ENCODE data around the gene CHRDL2.
"Not testable (repeated sequence)": the region's sequence is repeated elsewhere in the genome, so short reads cannot be mapped to it uniquely, and the experiment has no call there.

Gene CHRDL2, protein sequence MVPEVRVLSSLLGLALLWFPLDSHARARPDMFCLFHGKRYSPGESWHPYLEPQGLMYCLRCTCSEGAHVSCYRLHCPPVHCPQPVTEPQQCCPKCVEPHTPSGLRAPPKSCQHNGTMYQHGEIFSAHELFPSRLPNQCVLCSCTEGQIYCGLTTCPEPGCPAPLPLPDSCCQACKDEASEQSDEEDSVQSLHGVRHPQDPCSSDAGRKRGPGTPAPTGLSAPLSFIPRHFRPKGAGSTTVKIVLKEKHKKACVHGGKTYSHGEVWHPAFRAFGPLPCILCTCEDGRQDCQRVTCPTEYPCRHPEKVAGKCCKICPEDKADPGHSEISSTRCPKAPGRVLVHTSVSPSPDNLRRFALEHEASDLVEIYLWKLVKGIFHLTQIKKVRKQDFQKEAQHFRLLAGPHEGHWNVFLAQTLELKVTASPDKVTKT

DNA sequence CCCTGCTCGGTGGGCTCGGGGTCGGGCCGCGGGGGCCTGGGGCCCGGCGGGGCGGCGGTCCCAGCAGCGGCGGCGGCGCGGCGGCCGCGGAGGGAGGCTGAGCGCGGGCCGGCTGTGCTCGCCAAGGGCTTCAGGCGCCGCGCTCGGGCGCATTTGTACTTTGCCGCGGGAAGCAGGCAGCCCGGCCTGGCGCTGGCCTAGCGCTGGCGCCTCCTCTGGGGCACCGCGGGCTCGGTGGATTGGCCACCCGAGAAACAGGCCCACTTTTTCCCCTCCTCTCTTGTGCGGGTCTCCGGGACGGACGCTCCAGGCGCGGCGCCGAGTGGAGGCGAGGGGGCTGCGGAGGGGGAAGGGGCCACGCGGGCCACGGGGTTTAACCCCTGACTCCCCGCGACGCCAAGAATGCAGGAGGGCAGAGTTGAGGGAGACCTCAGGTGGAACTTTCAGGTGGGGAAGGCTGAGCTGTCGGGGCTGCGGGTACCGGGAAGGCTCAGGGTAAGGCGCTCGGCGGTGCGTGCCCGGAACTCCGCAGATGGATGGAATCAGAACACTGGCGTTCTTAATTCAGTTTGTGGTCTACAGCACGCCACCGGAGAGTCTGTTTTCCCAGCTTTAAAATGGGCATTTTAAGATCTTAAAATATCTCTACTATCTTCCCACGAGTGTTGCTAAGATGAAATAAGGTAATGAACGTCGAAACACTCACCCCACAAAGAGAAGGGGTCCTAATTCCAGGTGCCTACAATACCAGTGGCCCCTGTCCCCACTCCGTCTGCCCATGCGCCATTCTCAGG lies at the start of gene CHRDL2:
Gene CHRDL2, minus strand, starts transcription at position 126 of the 794 bp plus-strand sequence. CDS start 538 bp downstream, outside the sequence.
- Histone ChIP-seq H3K9ac (ENCODE audit: low read depth, low read length) (peak within 1 kb of the TSS; percentile 43; the same call in 1 of the 2 replicates), H3K4me1 (ENCODE audit: insufficient read depth, low read length) (no peaks in the 10 kb centered on the region), H3K36me3 (ENCODE audit: insufficient read depth, low read length) (no peaks in the 10 kb centered on the region), H3K9me3 (ENCODE audit: control insufficient read depth, insufficient read depth, low read length) (no peaks in the 10 kb centered on the region)

DNA sequence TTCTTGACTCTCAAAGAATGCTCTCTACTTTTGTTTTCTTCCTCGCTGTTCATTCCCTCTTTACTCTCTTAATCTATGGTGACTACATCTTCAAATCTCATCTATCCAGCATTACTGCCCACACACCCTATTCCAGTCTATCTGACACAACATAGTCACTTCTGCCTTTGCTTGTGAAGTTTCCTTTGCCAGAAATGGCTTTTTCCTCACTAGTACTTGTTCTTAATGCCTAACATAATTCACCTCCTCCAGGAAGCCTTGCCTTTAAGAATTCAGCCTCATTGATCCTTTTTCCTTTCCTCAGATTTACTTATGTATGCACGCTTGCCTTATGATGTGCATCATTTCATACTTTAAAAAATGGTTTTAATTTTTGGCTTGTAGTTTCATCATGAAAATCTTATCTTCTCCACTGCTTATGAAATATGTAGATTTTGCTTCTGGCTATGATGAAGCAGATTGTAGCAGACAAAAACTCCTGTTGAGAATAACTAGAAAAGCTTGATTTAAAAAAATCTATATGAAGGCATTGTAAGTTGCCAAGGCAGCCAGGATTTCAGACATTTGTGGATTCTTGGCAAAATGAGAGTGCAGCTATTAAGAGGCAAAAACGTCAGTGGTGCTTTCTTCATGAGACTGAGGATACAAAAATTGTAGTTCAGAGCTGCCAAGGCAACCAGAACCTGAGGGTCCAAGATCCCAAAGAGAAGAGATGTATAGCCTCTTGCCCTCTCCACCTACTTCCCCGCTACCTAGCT lies 49.2 kb upstream of the CHRDL2 start:
- Histone ChIP-seq H3K4me1 (ENCODE audit: insufficient read depth, low read length) (peaks cover 8% of the 10 kb centered on the region; the same call in 1 of the 2 replicates), H3K9me3 (ENCODE audit: control insufficient read depth, insufficient read depth, low read length) (no peaks in the 10 kb centered on the region), H3K36me3 (ENCODE audit: insufficient read depth, low read length) (no peaks in the 10 kb centered on the region), H3K9ac (ENCODE audit: low read depth, low read length) (no peak overlapping the region)

DNA sequence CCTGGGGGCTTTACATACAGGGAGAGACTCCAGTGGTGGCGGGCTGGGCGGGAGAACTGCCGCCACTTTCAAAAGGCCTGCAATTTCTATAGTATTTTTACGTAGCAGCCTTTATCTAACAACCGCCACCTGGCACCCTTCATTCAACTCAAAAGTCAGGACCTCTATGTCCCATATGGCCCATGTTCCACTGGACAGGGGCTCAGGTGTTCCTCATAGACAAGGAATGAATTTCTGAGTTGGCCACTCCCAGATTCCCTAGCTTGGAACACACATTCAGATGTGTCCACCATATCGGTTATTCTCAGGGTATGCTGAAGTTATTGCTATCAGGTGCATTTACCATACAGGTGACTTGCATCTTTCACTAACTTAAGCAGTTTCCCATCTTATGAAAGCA lies 47.4 kb upstream of the CHRDL2 start:
- no peaks in the 10 kb centered on the region for H3K36me3 ChIP-seq (ENCODE audit: insufficient read depth, low read length)
- H3K9me3 ChIP-seq (ENCODE audit: control insufficient read depth, insufficient read depth, low read length), result no peaks in the 10 kb centered on the region
- H3K4me1 ChIP-seq (ENCODE audit: insufficient read depth, low read length), result peaks cover 11% of the 10 kb centered on the region
- no peak overlapping the region for H3K9ac ChIP-seq (ENCODE audit: low read depth, low read length)

DNA sequence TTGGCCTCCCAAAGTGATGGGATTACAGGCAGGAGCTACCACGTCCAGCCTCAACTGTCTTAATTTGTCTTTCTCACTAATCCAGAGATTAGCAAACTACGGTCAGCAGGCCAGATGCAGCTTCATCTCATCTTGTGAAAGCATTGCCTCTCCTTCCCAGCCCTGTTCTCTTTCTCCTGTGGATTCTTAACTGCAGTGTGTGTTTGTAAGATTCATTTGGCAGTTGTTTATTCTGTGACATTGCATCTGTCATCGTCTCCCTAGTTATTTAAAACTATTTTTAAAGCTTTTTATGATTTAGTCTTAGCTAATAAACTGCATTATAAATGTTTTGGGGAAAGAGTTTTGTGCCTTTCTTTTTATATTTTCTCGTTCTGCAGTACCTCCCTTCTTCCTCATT lies 46.7 kb upstream of the CHRDL2 start:
- Histone ChIP-seq H3K9me3 (ENCODE audit: control insufficient read depth, insufficient read depth, low read length) (no peaks in the 10 kb centered on the region), H3K36me3 (ENCODE audit: insufficient read depth, low read length) (no peaks in the 10 kb centered on the region), H3K4me1 (ENCODE audit: insufficient read depth, low read length) (peaks cover 8% of the 10 kb centered on the region), H3K9ac (ENCODE audit: low read depth, low read length) (no peak overlapping the region)

DNA sequence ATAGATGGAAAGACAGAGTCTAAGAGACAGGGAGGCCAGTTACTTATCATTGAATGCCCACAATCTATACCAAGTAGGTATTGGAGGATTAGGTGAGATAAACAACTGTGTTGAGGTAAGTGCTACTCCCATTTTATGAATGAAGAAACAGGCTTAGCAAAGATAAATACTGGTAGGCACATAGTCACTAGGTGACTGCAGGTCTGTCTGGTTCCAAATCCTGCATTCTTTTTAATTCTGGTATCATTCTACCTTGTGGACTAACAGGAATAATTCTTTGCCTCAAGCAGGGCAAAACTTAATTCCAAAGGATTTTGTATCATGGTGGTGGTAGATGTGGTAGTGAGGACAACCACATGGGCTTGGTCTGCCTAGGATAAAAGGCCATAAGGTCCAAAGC lies 45.8 kb upstream of the CHRDL2 start:
- Histone ChIP-seq H3K9ac (ENCODE audit: low read depth, low read length) (no peak overlapping the region), H3K36me3 (ENCODE audit: insufficient read depth, low read length) (no peaks in the 10 kb centered on the region), H3K4me1 (ENCODE audit: insufficient read depth, low read length) (peaks cover 8% of the 10 kb centered on the region), H3K9me3 (ENCODE audit: control insufficient read depth, insufficient read depth, low read length) (no peaks in the 10 kb centered on the region)

DNA sequence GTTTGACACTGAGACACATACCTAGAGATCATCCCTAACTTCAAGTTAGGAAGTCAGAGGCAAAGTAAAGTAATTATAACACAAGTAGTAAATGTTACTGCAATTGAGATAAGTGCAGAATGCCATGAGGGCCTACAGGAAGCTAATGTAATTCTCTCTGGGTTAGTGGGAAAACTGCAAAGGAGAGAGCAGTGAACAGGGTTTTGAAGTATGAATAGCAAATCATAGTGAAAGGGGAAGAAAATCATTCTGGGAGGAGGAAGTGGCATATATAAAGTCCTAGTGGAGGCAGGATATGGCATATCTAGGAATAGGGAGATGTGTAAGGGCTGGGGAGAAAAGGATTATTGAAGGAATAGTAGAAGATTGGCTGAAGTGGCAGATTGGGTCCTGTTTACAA lies 45.3 kb upstream of the CHRDL2 start:
- H3K36me3 ChIP-seq (ENCODE audit: insufficient read depth, low read length), result no peaks in the 10 kb centered on the region
- no peak overlapping the region for H3K9ac ChIP-seq (ENCODE audit: low read depth, low read length)
- no peaks in the 10 kb centered on the region for H3K9me3 ChIP-seq (ENCODE audit: control insufficient read depth, insufficient read depth, low read length)
- peaks cover 8% of the 10 kb centered on the region for H3K4me1 ChIP-seq (ENCODE audit: insufficient read depth, low read length)

DNA sequence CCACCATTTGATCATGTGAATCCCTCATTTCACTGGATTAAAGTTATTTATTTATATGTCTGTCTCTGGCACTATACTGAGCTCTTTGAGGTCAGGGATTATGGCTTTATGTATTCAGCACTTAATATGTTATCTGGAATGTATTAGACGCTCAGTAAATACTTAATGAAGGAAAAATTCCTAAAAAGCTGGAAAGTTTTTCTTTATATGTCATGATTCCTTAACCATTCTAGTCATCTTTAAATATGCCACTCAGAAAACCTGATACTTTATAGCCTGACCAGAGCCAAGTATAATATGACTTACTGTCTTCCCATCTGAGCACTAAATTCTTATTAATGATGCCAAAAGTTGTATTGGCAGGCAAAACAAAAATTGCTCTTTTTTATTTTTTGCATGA lies 44.5 kb upstream of the CHRDL2 start:
- no peaks in the 10 kb centered on the region for H3K36me3 ChIP-seq (ENCODE audit: insufficient read depth, low read length)
- H3K9ac ChIP-seq (ENCODE audit: low read depth, low read length), result no peak overlapping the region
- H3K9me3 ChIP-seq (ENCODE audit: control insufficient read depth, insufficient read depth, low read length), result no peaks in the 10 kb centered on the region
- peaks cover 8% of the 10 kb centered on the region; the same call in 1 of the 2 replicates for H3K4me1 ChIP-seq (ENCODE audit: insufficient read depth, low read length)

DNA sequence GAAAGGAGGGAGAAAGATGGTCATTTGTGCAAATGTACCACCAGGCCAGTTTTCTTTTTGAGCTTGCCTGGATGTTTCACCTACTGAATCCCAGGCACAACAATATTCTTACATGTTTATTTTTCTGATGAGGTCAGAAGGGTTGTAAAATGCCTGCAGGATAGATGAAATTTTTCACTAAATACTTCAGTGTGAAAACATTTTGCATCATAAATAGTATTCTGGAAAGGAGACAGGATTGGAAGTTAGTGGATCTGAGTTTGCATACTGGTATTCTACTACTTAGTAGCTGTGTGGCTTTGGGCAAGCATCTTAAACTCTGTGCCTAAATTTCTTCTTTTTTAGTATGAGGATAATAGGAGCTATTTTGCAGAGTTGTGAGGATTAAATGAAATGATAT lies 42.2 kb upstream of the CHRDL2 start:
- Histone ChIP-seq H3K4me1 (ENCODE audit: insufficient read depth, low read length) (peaks cover 8% of the 10 kb centered on the region; the same call in 1 of the 2 replicates), H3K9me3 (ENCODE audit: control insufficient read depth, insufficient read depth, low read length) (no peaks in the 10 kb centered on the region), H3K9ac (ENCODE audit: low read depth, low read length) (no peak overlapping the region), H3K36me3 (ENCODE audit: insufficient read depth, low read length) (no peaks in the 10 kb centered on the region)

DNA sequence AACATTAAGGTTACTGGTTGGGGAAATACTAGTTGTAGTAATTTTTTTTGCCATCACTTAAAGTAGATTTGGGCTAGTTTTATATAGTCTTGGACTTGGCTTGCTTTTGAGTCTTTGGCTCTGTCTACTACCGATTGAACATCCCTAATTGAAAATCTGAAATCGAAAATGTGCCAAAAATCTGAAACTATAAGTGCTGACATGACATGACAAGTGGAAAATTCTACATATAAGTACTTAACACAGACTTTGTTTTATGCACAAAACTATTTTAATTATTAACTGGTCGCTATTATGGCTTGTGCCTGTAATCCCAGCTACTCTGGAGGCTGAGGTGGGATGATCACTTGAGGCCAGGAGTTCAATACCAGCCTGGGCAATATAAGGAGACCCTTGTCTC lies 39.9 kb upstream of the CHRDL2 start:
- Histone ChIP-seq H3K9me3 (ENCODE audit: control insufficient read depth, insufficient read depth, low read length) (no peaks in the 10 kb centered on the region), H3K4me1 (ENCODE audit: insufficient read depth, low read length) (peaks cover 8% of the 10 kb centered on the region; the same call in 1 of the 2 replicates), H3K36me3 (ENCODE audit: insufficient read depth, low read length) (no peaks in the 10 kb centered on the region), H3K9ac (ENCODE audit: low read depth, low read length) (no peak overlapping the region)

DNA sequence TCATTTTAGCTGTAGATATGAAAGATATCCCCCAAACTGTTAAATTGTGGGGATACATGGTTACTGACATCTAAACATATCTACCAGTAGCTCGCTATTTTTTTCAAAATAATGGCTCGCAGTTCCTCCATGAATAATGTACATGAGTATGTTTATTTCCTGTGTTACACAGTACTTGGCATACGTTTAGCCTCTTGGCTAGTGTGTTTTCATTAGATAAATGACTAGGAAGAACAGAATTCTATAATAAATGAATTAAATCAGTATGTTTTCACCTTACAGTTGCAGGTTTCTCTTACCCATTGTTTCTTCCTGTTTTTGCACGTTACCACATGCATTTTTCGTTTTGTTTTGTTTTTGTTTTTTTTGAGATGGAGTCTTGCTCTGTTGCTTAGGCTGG lies 39.2 kb upstream of the CHRDL2 start:
- Histone ChIP-seq H3K9ac (ENCODE audit: low read depth, low read length) (no peak overlapping the region), H3K36me3 (ENCODE audit: insufficient read depth, low read length) (no peaks in the 10 kb centered on the region)

DNA sequence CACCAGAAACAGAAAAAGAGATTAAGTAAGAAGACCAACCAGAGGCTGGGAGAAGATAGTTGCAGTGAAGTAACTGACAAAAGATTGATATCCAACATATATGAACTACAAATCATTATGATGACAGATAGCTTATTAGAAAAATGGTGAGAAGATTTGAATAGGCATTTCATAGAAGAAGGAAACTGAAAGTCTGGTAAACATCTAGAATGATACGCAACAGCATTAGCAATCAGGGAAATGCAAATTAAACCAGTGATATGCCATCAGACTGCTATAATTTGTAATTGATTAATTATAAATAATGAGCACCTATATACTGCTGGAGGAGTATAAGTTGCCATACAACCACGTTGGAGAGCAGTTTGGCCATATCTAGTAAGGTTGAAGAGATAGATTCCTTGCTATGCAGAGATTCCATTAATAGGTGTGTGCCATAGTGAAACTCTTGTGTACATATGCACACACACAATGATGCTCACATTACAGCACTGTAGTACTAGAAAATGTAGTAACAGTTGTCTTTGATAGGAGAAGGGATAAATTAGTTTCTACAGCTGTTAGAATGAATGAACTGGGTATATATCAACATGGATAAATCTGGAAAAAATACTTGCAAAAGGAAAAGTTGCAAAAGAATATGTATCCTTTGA lies 38.0 kb upstream of the CHRDL2 start:
- Histone ChIP-seq H3K9me3 (ENCODE audit: control insufficient read depth, insufficient read depth, low read length) (no peaks in the 10 kb centered on the region), H3K9ac (ENCODE audit: low read depth, low read length) (no peak overlapping the region), H3K4me1 (ENCODE audit: insufficient read depth, low read length) (peaks cover 8% of the 10 kb centered on the region; the same call in 1 of the 2 replicates), H3K36me3 (ENCODE audit: insufficient read depth, low read length) (no peaks in the 10 kb centered on the region)

More for the DNA sequence above, 39.2 kb upstream of the CHRDL2 start:
- Histone ChIP-seq H3K9me3 (ENCODE audit: control insufficient read depth, insufficient read depth, low read length) (no peaks in the 10 kb centered on the region), H3K4me1 (ENCODE audit: insufficient read depth, low read length) (peaks cover 8% of the 10 kb centered on the region; the same call in 1 of the 2 replicates)

DNA sequence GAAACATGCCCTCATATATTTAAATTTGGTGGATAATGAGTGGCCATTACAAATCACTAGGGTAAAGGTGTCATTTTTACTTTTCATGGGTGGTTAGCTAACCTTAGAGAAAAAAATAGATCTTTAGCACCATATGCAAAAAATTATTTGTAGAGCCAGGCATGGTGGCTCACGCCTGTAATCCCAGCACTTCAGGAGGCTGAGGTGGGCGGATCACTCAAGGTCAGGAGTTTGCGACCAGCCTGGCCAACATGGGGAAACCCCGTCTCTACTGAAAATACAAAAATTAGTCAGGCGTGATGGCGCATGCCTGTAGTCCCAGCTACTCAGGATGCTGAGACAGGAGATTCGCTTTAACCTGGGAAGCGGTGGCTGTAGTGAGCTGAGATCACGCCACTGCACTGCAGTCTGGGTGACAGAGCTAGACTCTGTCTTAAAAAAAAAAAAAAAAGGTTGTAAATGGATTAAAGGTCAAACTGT lies 37.0 kb upstream of the CHRDL2 start:
- not testable (repeated sequence) for H3K9me3 ChIP-seq (ENCODE audit: control insufficient read depth, insufficient read depth, low read length); H3K4me1 ChIP-seq (ENCODE audit: insufficient read depth, low read length); H3K9ac ChIP-seq (ENCODE audit: low read depth, low read length); H3K36me3 ChIP-seq (ENCODE audit: insufficient read depth, low read length)

DNA sequence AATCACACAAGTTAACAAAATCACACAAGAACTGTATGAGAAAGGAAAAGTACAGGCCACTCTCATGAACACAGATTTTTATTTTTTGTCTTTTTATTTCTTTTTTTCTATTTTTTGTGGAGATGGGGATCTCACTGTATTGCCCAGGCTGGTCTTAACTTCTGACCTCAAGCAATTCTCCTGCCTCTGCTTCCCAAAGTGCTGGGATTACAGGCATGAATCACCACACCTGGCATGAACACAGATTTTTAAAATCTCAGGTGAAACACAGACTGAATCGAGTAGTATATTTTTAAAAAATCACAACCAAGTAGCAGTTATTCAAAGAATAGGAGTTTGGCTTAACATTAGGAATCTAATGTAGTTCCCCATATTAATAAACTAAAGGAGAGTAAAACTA lies 35.7 kb upstream of the CHRDL2 start:
- Histone ChIP-seq H3K4me1 (ENCODE audit: insufficient read depth, low read length) (no peaks in the 10 kb centered on the region), H3K36me3 (ENCODE audit: insufficient read depth, low read length) (no peaks in the 10 kb centered on the region), H3K9ac (ENCODE audit: low read depth, low read length) (no peak overlapping the region), H3K9me3 (ENCODE audit: control insufficient read depth, insufficient read depth, low read length) (no peaks in the 10 kb centered on the region)

DNA sequence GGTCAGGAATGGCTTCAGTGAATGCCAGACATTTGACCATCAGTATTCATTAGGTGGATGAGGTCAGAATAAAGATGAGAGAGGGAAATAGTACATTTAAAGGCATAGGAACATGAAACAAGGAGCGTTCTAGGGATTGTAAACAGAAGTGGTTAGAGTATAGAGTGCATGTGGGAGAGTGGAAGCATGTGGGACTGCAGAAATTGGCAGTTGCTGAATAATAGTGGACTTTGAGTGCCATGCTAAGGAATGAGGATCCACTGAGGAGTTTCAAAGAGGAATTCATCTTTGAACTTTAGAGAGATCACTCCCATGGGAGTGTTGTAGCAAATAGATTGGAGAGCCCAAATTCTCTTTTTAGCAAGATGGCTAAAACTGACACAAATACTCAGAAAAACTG lies 25.3 kb upstream of the CHRDL2 start:
- H3K36me3 ChIP-seq (ENCODE audit: insufficient read depth, low read length), result no peaks in the 10 kb centered on the region
- no peak overlapping the region for H3K9ac ChIP-seq (ENCODE audit: low read depth, low read length)
- no peaks in the 10 kb centered on the region for H3K9me3 ChIP-seq (ENCODE audit: control insufficient read depth, insufficient read depth, low read length)
- H3K4me1 ChIP-seq (ENCODE audit: insufficient read depth, low read length), result peaks cover 30% of the 10 kb centered on the region

All from ES-I3 (cell line).